CD8-positive, alpha-beta memory T cell (primary cell): Measurements from ENCODE around the gene RPRD1A. TPM values are rescaled to one million over a fixed set of nuclear protein-coding genes. Genes with fewer than 3 reads are reported as not detected.
"Not testable (repeated sequence)": the region's sequence is repeated elsewhere in the genome, so short reads cannot be mapped to it uniquely, and the experiment has no call there.

Source experiments
- CTCF ChIA-PET: fragments of 350-600 bp; sonication (Branson Sonifier 250); formaldehyde crosslinking; loops from one replicate; lab custom pipeline; 2021; ENCODE audit warnings: antibody characterized with exemption; lab: Charles Lee
- POLR2A ChIA-PET: fragments of 350-600 bp; sonication (Branson Sonifier 250); formaldehyde crosslinking; loops from one replicate; lab custom pipeline; 2021; ENCODE audit warnings: antibody characterized with exemption; lab: Charles Lee
- DNase-seq, 5 donors: peaks; one replicate each; pipeline versions ENCODE4 v3.0.0 to v3.0.0-alpha.2; 2020 to 2022; ENCODE audit warnings: mixed read lengths in 1 of 5
- H3K27ac ChIP-seq: one replicate; pipeline ENCODE4 v1.7.0; 2013; ENCODE audit warnings: low read depth, mild to moderate bottlenecking, low read length, moderate library complexity
- H3K27me3 ChIP-seq: 2 replicates; pipeline ENCODE4 v1.7.0; 2013; ENCODE audit warnings: low read length, mild to moderate bottlenecking; ENCODE audit not compliant: insufficient read depth, poor library complexity, severe bottlenecking
- H3K36me3 ChIP-seq: 2 replicates; pipeline ENCODE4 v1.7.0; 2013; ENCODE audit warnings: mild to moderate bottlenecking, low read length, moderate library complexity; ENCODE audit not compliant: insufficient read depth
- H3K4me1 ChIP-seq: 2 replicates; pipeline ENCODE4 v1.7.0; 2013; ENCODE audit warnings: mild to moderate bottlenecking, low read length, moderate library complexity; ENCODE audit not compliant: insufficient read depth
- H3K4me3 ChIP-seq: 2 replicates; pipeline ENCODE4 v1.7.0; 2013; ENCODE audit warnings: mild to moderate bottlenecking, low read length
- H3K9me3 ChIP-seq: 2 replicates; pipeline ENCODE4 v1.7.0; 2013; ENCODE audit warnings: mild to moderate bottlenecking, low read length
- H3K27ac Mint-ChIP-seq, 8 donors: one replicate each; pipeline ENCODE4 v1.8.0; 2020 to 2021; ENCODE audit warnings: mixed read lengths in 8 of 8, mild to moderate bottlenecking in 6 of 8, inconsistent platforms in 3 of 8, moderate library complexity in 3 of 8
- H3K27me3 Mint-ChIP-seq, 2 donors: one replicate each; pipeline ENCODE4 v1.8.0; 2020 to 2021; ENCODE audit warnings: mixed read lengths in 2 of 2, mild to moderate bottlenecking in 1 of 2, moderate library complexity in 1 of 2
- H3K36me3 Mint-ChIP-seq, 3 donors: one replicate each; pipeline ENCODE4 v1.8.0; 2020 to 2021; ENCODE audit warnings: mixed read lengths in 3 of 3, inconsistent platforms in 1 of 3, mild to moderate bottlenecking in 1 of 3
- H3K4me1 Mint-ChIP-seq, 3 donors: one replicate each; pipeline ENCODE4 v1.8.0; 2020 to 2021; ENCODE audit warnings: mixed read lengths in 3 of 3, inconsistent platforms in 1 of 3, mild to moderate bottlenecking in 1 of 3
- H3K4me3 Mint-ChIP-seq, 7 donors: one replicate each; pipeline ENCODE4 v1.8.0; 2020 to 2021; ENCODE audit warnings: mixed read lengths in 7 of 7, mild to moderate bottlenecking in 6 of 7, moderate library complexity in 4 of 7, inconsistent platforms in 2 of 7
- H3K9me3 Mint-ChIP-seq, 5 donors: one replicate each; pipeline ENCODE4 v1.8.0; 2020 to 2022; ENCODE audit warnings: mixed read lengths in 5 of 5, mild to moderate bottlenecking in 3 of 5, moderate library complexity in 2 of 5, inconsistent platforms in 1 of 5
- polyA plus RNA-seq: library from polyadenylated mRNA; unstranded; fragments of 300-500 nt; fragmentation: Illumina TruSeq; gene quantifications from one replicate; pipeline ENCODE4 v1.2.3, GENCODE V29; 2021
- total RNA-seq, 2 experiments: library from RNA; stranded (reverse); gene quantifications; one replicate each; pipeline ENCODE4 v1.2.3, GENCODE V29; 2021

The RPRD1A gene, protein sequence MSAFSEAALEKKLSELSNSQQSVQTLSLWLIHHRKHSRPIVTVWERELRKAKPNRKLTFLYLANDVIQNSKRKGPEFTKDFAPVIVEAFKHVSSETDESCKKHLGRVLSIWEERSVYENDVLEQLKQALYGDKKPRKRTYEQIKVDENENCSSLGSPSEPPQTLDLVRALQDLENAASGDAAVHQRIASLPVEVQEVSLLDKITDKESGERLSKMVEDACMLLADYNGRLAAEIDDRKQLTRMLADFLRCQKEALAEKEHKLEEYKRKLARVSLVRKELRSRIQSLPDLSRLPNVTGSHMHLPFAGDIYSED
- total RNA-seq: 10 to 100 TPM; 22.0 to 23.5 TPM
- 8.7 TPM for polyA plus RNA-seq

DNA sequence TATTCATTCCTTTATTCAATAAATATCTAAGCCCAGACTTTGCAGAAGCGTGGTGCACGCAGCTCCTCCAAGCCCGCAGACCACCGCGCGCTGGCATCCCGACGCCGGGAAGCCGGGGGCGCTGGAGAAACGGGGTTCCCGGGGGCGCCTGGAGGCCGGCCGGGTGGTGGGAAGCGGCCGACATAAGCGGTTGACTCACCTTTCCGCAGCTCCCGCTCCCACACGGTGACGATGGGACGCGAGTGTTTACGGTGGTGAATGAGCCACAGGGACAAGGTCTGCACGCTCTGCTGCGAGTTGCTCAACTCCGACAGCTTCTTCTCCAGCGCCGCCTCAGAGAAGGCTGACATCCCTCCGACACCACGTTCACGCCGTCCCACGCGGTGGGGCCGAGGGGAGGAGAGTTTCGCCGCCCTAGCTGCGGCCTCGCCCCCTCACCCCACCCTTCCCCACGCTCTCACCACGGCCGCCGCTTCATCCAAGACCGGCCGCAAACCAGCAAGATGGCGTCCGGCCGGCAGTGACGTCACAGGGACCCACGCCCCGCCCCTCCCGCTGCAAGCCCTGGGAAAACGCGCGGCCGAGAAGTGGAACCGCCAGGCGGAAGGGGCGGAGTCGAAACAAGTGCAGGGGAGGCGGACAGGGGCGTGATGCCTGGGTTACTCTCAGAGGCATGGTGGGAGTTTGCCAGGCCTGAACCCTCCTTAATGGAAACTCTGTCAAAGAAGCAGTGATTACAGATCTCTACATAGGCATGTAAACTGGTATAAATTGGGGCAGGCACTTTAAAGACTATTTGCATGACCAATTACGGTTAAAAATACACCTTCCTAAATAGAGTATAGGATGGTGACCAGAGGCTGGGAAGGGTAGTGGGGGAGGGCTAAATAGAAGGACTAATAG lies at the start of gene RPRD1A:
RPRD1A (minus strand) TSS at position 505 of the 903 bp plus-strand sequence; CDS start at position 350, 155 bp downstream.
- no peaks in the 10 kb centered on the region for H3K27me3 ChIP-seq
- CTCF ChIA-PET: interaction anchor here (1.0 kb wide), 1 partner anchor 49 kb away, joined by 3 read pairs; no protein-coding TSS in a partner anchor
- peak within 1 kb of the TSS; percentile 73 to 97 (median 94) for H3K27ac Mint-ChIP-seq
- DNase-seq: peak; percentile 94 to 96 (median 95)
- H3K4me3 ChIP-seq: peak within 1 kb of the TSS; percentile 78
- H3K36me3 Mint-ChIP-seq: peaks cover 0 to 17% (median 0%) of the 10 kb centered on the region in 3 donors
- H3K4me3 Mint-ChIP-seq: peak within 1 kb of the TSS; percentile 92 to 96 (median 94)
- H3K36me3 ChIP-seq: no peaks in the 10 kb centered on the region
- H3K27me3 Mint-ChIP-seq: peaks cover 0 to 5% of the 10 kb centered on the region in 2 donors
- POLR2A ChIA-PET: interaction anchor here (0.7 to 1.2 kb wide), 3 partner anchors 62 to 761 kb away, joined by 3 to 8 read pairs (median 7); partner anchors contain the start of genes ELP2, KIAA1328, RMP24 and SLC39A6
- peaks cover 25% of the 10 kb centered on the region for H3K4me1 ChIP-seq
- no peaks in the 10 kb centered on the region for H3K9me3 Mint-ChIP-seq
- H3K4me1 Mint-ChIP-seq: peaks cover 39 to 49% (median 46%) of the 10 kb centered on the region in 3 donors
- peak within 1 kb of the TSS; percentile 88 for H3K27ac ChIP-seq
- no peaks in the 10 kb centered on the region for H3K9me3 ChIP-seq

DNA sequence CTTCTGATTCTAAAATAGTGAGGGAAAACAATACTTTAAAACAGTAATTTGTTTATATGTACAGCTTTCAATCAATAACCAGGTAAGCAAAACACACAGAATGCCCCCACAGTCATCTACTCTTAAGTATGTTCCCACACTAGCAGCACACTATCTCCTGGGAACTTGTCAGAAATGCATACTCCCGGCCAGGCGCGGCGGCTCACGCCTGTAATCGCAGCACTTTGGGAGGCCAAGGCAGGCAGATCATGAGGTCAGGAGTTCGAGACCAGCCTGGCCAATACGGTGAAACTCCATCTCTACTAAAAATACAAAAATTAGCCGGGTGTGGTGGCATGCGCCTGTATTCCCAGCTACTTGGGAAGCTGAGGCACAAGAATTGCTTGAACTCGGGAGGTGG lies 49.4 kb upstream of the RPRD1A start:
- H3K27me3 Mint-ChIP-seq, H3K27ac ChIP-seq, H3K27ac Mint-ChIP-seq, H3K4me3 ChIP-seq, POLR2A ChIA-PET, H3K9me3 ChIP-seq, H3K4me1 Mint-ChIP-seq, H3K27me3 ChIP-seq, H3K4me3 Mint-ChIP-seq, DNase-seq, CTCF ChIA-PET, H3K9me3 Mint-ChIP-seq, H3K4me1 ChIP-seq: not testable (repeated sequence)
- H3K36me3 ChIP-seq: peaks cover 27% of the 10 kb centered on the region
- peaks cover 16 to 79% (median 30%) of the 10 kb centered on the region in 3 donors for H3K36me3 Mint-ChIP-seq

DNA sequence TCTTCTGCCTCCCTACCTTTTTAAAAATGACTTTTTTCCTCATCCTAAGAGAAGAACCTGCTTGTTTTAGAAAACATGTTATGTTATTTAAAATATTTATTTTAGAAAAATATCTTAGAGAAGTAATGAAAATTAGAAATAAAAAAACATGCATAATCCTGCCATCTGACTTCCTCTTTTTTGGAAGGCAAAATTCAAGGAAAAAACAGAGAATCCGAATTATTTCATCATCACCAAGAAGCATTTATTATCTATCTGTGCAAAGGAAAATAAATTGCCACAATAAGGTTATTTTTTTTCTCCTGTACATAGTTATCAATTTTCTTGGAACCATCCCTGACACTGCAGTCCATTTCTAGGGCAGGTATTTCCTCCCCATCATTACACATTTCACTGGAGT lies 47.4 kb upstream of the RPRD1A start:
- DNase-seq: no peak
- Histone ChIP-seq H3K4me1 (no peaks in the 10 kb centered on the region), H3K27ac (no peak overlapping the region), H3K9me3 (no peaks in the 10 kb centered on the region), H3K4me3 (no peak overlapping the region), H3K27me3 (no peaks in the 10 kb centered on the region), H3K36me3 (peaks cover 32% of the 10 kb centered on the region)
- Mint-ChIP-seq H3K4me1 (no peaks in the 10 kb centered on the region), H3K27ac (peak overlapping the region in 1 of 8 donors; percentile 15), H3K36me3 (peaks cover 18 to 74% (median 33%) of the 10 kb centered on the region in 3 donors), H3K27me3 (no peaks in the 10 kb centered on the region), H3K9me3 (no peaks in the 10 kb centered on the region), H3K4me3 (no peak overlapping the region)
- ChIA-PET CTCF (no interaction called here), POLR2A (no interaction called here)

DNA sequence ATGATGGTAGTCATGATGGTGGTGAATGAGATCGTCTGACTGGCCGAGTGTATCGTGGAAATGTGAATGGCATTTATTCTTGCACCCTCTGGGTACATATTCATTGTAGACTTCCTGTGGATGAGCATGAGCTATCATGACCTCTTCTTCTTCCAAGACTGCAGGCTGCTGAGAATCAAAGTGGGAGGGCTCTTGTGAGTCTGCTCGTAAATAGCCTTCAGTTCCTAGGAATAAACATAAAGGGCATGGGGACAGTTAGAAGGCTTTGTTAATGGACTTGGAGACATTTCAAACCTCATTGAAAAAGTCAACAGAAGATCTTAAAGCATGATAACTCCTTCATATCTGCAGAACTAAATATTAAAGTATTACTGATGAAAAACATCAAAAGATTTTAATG lies 46.9 kb upstream of the RPRD1A start:
- Mint-ChIP-seq H3K9me3 (no peaks in the 10 kb centered on the region), H3K4me3 (no peak overlapping the region), H3K36me3 (peaks cover 18 to 76% (median 35%) of the 10 kb centered on the region in 3 donors), H3K27me3 (no peaks in the 10 kb centered on the region), H3K4me1 (no peaks in the 10 kb centered on the region), H3K27ac (no peak overlapping the region)
- Histone ChIP-seq H3K4me3 (no peak overlapping the region), H3K27me3 (no peaks in the 10 kb centered on the region), H3K4me1 (no peaks in the 10 kb centered on the region), H3K36me3 (peaks cover 32% of the 10 kb centered on the region), H3K9me3 (no peaks in the 10 kb centered on the region), H3K27ac (no peak overlapping the region)
- ChIA-PET CTCF (no interaction called here), POLR2A (no interaction called here)
- no peak for DNase-seq

DNA sequence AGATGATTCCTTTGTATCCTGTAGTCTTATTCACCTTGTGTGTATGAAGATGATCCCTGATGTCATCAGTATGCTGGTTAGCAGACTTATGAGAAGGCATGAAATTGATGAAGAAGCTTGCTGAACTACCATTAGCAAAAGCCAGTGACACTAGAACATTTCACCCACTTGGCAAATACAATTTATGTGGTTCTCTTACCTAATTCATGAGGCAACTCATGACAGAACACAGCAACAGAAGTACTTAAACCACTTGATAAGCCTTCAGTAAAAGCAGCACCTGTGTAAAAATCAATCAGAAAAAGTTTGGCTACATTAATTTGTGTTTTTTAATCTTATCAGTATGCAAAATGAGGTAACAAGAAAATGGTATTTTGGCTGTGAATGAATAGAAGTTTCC lies 44.9 kb upstream of the RPRD1A start:
- no peaks in the 10 kb centered on the region for H3K4me1 Mint-ChIP-seq

DNA sequence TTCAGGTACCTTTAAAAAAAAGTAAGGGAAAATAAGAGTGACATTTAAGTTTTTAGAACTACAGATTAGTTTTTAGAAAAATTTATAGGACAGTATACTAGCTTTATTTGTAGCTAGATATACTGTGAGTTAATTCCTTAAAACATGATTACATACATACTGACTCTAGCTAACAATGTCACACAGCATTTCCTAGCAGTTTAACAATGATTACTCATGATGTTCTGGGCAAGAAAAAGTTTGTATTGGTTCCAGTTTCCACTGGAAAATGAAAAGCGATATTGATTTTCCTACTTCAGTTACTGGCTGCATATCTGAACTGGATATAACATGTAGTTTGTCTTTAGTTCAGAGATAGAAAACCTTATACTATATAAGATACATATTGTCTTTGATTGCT lies 42.4 kb upstream of the RPRD1A start:
- H3K27me3 Mint-ChIP-seq: no peaks in the 10 kb centered on the region
- Histone ChIP-seq H3K27me3 (no peaks in the 10 kb centered on the region), H3K36me3 (peaks cover 26% of the 10 kb centered on the region), H3K4me3 (no peak overlapping the region), H3K27ac (no peak overlapping the region), H3K4me1 (no peaks in the 10 kb centered on the region), H3K9me3 (no peaks in the 10 kb centered on the region)
- ChIA-PET POLR2A (no interaction called here), CTCF (no interaction called here)
- H3K4me3 Mint-ChIP-seq: no peak overlapping the region
- H3K9me3 Mint-ChIP-seq: no peaks in the 10 kb centered on the region
- no peaks in the 10 kb centered on the region for H3K4me1 Mint-ChIP-seq
- peaks cover 14 to 58% (median 30%) of the 10 kb centered on the region in 3 donors for H3K36me3 Mint-ChIP-seq
- no peak overlapping the region for H3K27ac Mint-ChIP-seq
- DNase-seq: no peak

More for the DNA sequence above, 44.9 kb upstream of the RPRD1A start:
- H3K27ac Mint-ChIP-seq: no peak overlapping the region
- Histone ChIP-seq H3K27ac (no peak overlapping the region), H3K36me3 (peaks cover 32% of the 10 kb centered on the region), H3K4me3 (no peak overlapping the region), H3K9me3 (no peaks in the 10 kb centered on the region), H3K4me1 (no peaks in the 10 kb centered on the region), H3K27me3 (no peaks in the 10 kb centered on the region)
- CTCF ChIA-PET: no interaction called here
- POLR2A ChIA-PET: no interaction called here
- no peak overlapping the region for H3K4me3 Mint-ChIP-seq
- DNase-seq: no peak
- no peaks in the 10 kb centered on the region for H3K9me3 Mint-ChIP-seq
- H3K36me3 Mint-ChIP-seq: peaks cover 18 to 77% (median 39%) of the 10 kb centered on the region in 3 donors
- no peaks in the 10 kb centered on the region for H3K27me3 Mint-ChIP-seq

DNA sequence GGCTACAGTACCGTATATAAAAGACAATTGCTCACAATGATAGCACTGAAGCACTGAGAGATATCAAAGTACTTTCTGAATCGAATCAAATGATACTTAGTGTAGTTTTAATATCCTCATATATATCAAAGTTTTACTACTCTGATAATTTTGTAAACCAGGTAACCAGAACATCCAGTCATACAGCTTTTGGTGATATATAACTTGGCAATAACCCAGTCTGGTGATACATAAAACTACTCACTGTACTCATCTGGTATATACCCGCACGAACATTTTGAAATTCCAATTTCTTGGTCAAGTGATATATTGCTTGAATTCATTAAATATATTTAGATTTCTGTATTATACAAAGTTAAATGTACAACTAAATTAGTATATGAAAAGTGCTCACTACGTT lies 41.2 kb upstream of the RPRD1A start:
- Histone ChIP-seq H3K27me3 (no peaks in the 10 kb centered on the region), H3K27ac (no peak overlapping the region), H3K36me3 (peaks cover 19% of the 10 kb centered on the region), H3K9me3 (no peaks in the 10 kb centered on the region), H3K4me1 (no peaks in the 10 kb centered on the region), H3K4me3 (no peak overlapping the region)
- peaks cover 0 to 3% (median 3%) of the 10 kb centered on the region in 3 donors for H3K4me1 Mint-ChIP-seq
- H3K4me3 Mint-ChIP-seq: no peak overlapping the region
- POLR2A ChIA-PET: no interaction called here
- CTCF ChIA-PET: no interaction called here
- no peak for DNase-seq
- H3K27ac Mint-ChIP-seq: no peak overlapping the region
- no peaks in the 10 kb centered on the region for H3K27me3 Mint-ChIP-seq
- H3K36me3 Mint-ChIP-seq: peaks cover 9 to 49% (median 26%) of the 10 kb centered on the region in 3 donors
- H3K9me3 Mint-ChIP-seq: no peaks in the 10 kb centered on the region

DNA sequence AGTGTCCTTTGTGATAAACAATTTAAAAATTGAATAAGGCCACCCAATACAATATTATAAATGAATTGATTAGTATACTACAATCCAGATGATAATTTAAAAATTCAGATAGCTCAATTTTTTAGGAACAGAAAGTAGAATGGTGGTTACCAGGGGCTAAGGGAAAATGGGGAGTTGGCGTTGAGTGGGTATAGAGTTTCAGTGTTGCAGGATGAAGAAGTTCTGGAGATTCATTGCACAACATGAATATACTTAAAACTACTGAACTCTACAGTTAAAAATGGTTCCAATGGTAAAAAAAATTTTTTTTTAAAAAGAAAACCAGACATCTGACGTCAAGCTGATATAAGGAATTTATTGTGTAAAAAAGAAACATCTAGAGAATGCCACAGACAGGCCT lies 40.8 kb upstream of the RPRD1A start:
- Histone ChIP-seq H3K36me3 (peaks cover 16% of the 10 kb centered on the region), H3K27ac (no peak overlapping the region), H3K4me3 (no peak overlapping the region), H3K9me3 (no peaks in the 10 kb centered on the region), H3K4me1 (no peaks in the 10 kb centered on the region), H3K27me3 (no peaks in the 10 kb centered on the region)
- H3K27ac Mint-ChIP-seq: no peak overlapping the region
- H3K27me3 Mint-ChIP-seq: no peaks in the 10 kb centered on the region
- ChIA-PET CTCF (no interaction called here), POLR2A (no interaction called here)
- H3K4me3 Mint-ChIP-seq: no peak overlapping the region
- peaks cover 9 to 46% (median 26%) of the 10 kb centered on the region in 3 donors for H3K36me3 Mint-ChIP-seq
- no peaks in the 10 kb centered on the region for H3K9me3 Mint-ChIP-seq
- no peak for DNase-seq
- H3K4me1 Mint-ChIP-seq: peaks cover 3 to 7% (median 7%) of the 10 kb centered on the region in 3 donors
